Esophagus muscularis mucosa (tissue), 3 donors: ENCODE results near the gene LRRK1.

Experiments used
- POLR2A ChIP-seq: fragments of 450-650 bp; IDR thresholded peaks from one replicate; pipeline ENCODE4 v1.6.1; 2017; ENCODE audit warnings: antibody characterized with exemption, moderate library complexity, mild to moderate bottlenecking, low read depth
- TF ChIP-seq, protein P1 (sequence below), 3 experiments: fragments of 200-600 bp in 2 of 3; fragments of 450-650 bp in 1 of 3; sonication (generic) in 2 of 3; IDR thresholded peaks; one replicate each; pipeline ENCODE4 v1.5.1; 2017 to 2019; ENCODE audit warnings: antibody characterized with exemption in 3 of 3, mild to moderate bottlenecking in 2 of 3, moderate library complexity in 1 of 3

DNA sequence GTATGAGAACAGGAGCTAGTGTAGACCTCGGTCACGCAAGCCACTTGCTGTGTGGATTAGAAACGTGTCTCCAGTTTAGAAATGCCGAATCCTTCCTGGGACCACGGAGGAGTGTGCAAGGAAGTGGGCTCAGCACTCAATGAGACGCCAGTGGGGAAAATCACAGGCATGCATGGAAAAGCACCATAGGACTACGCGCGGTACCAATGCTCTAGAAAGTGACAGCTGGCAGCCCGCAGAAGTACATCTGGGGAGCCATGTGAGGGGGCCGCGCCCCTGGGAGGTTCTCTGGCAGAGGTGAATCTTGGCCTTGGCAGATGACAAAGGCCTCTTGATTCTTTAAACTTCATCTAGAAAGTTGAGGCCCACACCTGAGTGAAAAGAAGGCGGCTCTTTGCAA, 99.3 kb downstream of the LRRK1 start:
- no peak for TF ChIP-seq POLR2A
- TF ChIP-seq, protein P1, sequence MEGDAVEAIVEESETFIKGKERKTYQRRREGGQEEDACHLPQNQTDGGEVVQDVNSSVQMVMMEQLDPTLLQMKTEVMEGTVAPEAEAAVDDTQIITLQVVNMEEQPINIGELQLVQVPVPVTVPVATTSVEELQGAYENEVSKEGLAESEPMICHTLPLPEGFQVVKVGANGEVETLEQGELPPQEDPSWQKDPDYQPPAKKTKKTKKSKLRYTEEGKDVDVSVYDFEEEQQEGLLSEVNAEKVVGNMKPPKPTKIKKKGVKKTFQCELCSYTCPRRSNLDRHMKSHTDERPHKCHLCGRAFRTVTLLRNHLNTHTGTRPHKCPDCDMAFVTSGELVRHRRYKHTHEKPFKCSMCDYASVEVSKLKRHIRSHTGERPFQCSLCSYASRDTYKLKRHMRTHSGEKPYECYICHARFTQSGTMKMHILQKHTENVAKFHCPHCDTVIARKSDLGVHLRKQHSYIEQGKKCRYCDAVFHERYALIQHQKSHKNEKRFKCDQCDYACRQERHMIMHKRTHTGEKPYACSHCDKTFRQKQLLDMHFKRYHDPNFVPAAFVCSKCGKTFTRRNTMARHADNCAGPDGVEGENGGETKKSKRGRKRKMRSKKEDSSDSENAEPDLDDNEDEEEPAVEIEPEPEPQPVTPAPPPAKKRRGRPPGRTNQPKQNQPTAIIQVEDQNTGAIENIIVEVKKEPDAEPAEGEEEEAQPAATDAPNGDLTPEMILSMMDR (IDR thresholded peaks at IDR 0.05), result no peak
